Thymus (tissue), 11 donors: Measurements from ENCODE around the gene PHAF1. TPM values are rescaled to one million over a fixed set of nuclear protein-coding genes. Genes with fewer than 3 reads are reported as not detected.

Experiments
- DNase-seq, 9 donors: peaks; one replicate each; pipeline ENCODE4 v3.0.0-alpha.2; 2013; ENCODE audit warnings: low spot score in 9 of 9, low read depth in 6 of 9, missing footprints in 1 of 9
- H3K27ac ChIP-seq, 2 donors: one replicate each; pipeline ENCODE4 v1.5.1; 2013; ENCODE audit warnings: control low read depth in 1 of 2, low read depth in 1 of 2, low read length in 1 of 2, mild to moderate bottlenecking in 1 of 2, moderate library complexity in 1 of 2
- H3K27me3 ChIP-seq, 2 donors: one replicate each; pipeline ENCODE4 v1.5.1; 2013; ENCODE audit warnings: low read length in 1 of 2; ENCODE audit not compliant: control insufficient read depth in 2 of 2, insufficient read depth in 1 of 2
- H3K36me3 ChIP-seq, 2 donors: one replicate each; pipeline ENCODE4 v1.5.1; 2013; ENCODE audit warnings: low read length in 1 of 2, mild to moderate bottlenecking in 1 of 2, moderate library complexity in 1 of 2; ENCODE audit not compliant: control insufficient read depth in 2 of 2, insufficient read depth in 2 of 2
- H3K4me1 ChIP-seq, 2 donors: one replicate each; pipeline ENCODE4 v1.5.1; 2013; ENCODE audit warnings: low read length in 2 of 2; ENCODE audit not compliant: control insufficient read depth in 2 of 2, insufficient read depth in 2 of 2
- H3K4me3 ChIP-seq, 2 donors: one replicate each; pipeline ENCODE4 v1.5.1; 2013; ENCODE audit warnings: low read length in 2 of 2, control low read depth in 1 of 2, mild to moderate bottlenecking in 1 of 2
- H3K9me3 ChIP-seq, 2 donors: one replicate each; pipeline ENCODE4 v1.5.1; 2013; ENCODE audit warnings: low read length in 1 of 2, mild to moderate bottlenecking in 1 of 2; ENCODE audit not compliant: control insufficient read depth in 2 of 2, insufficient read depth in 1 of 2
- WGBS: extraction: QIAGEN DNeasy Blood & Tissue Kit; methylation state at CpG from one replicate; pipeline ENCODE4 v1.1.7; 2013; 5-methylcytosine and 5-hydroxymethylcytosine counted together
- polyA plus RNA-seq: library from polyadenylated mRNA; stranded (reverse); fragments of 200-250 nt; gene quantifications from one replicate; pipeline ENCODE4 v1.2.3, GENCODE V29; 2013
- total RNA-seq: library from RNA; stranded (reverse); fragments of 120-200 nt; gene quantifications from one replicate; pipeline ENCODE4 v1.2.4, GENCODE V29; 2013
- donor health status: healthy.

The PHAF1 gene
- total and polyA plus RNA-seq, 2 donors, result 7.7 to 12.0 TPM

GRCh38 chr16:67100569-67101310, 9.0 kb upstream of the PHAF1 start:
- H3K9me3 ChIP-seq, result no peaks in the 10 kb centered on the region
- no peaks in the 10 kb centered on the region for H3K27me3 ChIP-seq
- H3K4me1 ChIP-seq, result no peaks in the 10 kb centered on the region
- no peak overlapping the region for H3K4me3 ChIP-seq
- WGBS, result 99% methylated on average over 1 of the region's 1 CpG
- no peak overlapping the region for H3K27ac ChIP-seq
- H3K36me3 ChIP-seq, result peaks cover 4 to 11% of the 10 kb centered on the region in 2 donors
- DNase-seq, result peak in 7 of 9 donors; percentile 10 to 52 (median 16)

DNA sequence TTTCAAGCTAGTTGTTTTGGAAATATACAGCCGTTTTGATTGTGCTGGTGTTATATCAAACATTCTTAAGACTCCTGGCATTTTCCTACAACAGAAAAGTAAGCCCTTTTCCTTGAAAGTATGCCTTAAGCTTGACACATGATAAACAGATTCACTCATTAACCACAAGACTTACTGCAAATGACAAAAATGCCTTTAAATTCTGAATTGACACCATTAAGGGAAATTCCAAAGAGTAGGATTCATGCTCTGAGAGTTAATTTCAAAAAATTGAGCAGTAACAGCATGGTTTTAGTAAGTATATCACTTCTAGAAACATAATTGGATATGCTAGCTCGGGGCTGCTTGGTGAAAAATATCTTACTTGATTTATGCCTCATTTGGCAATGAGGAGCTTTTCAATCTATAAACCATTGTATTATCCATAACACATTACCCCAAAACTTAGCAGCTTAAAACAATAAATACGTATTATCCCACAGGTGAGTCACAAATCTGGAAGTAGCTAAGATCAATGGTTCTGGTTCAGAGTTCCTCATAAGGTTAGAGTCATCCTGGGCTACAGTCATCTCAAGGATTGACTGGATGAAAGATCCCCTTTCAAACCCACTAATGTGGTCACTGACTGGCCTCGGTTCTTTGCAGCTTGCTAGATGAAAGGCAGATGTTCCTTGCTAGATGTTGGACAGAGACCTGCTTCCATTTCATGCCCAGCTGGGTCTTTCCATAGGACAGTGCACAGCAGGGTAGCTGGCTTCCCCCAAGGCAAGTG, 8.2 kb upstream of the PHAF1 start:
- H3K36me3 ChIP-seq, result peaks cover 4 to 11% of the 10 kb centered on the region in 2 donors
- H3K27me3 ChIP-seq, result no peaks in the 10 kb centered on the region
- H3K4me1 ChIP-seq, result no peaks in the 10 kb centered on the region
- no peak overlapping the region for H3K27ac ChIP-seq
- DNase-seq, result no peak
- H3K4me3 ChIP-seq, result no peak overlapping the region
- WGBS, result 98% methylated on average over 4 of the region's 4 CpGs
- H3K9me3 ChIP-seq, result no peaks in the 10 kb centered on the region

DNA sequence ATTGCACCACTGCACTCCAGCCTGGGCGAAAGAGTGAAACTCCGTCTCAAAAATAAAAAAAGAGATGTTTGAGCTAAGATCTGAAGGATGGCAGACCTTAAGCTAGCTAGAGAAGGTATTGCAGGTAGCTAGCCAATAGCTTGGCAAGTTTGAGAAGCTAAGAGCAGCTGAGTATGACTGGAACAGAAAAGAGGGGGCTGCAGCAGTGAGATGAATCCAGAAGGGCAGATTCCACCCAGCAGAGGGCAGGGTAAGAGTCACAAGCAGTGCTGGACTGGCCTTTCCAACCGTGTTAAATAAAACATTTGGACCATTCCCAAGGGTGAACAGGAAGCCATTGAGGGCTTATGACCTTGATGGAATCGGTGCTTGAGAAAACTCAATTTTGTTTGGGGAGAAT, 5.7 kb upstream of the PHAF1 start:
- 77% methylated on average over 4 of the region's 4 CpGs for WGBS
- no peak overlapping the region for H3K27ac ChIP-seq

GRCh38 chr16:67104845-67105244, 4.9 kb upstream of the PHAF1 start:
- 95% methylated on average over 6 of the region's 6 CpGs for WGBS
- H3K27ac ChIP-seq, result no peak overlapping the region

More for the DNA sequence above, 5.7 kb upstream of the PHAF1 start:
- DNase-seq, result no peak
- Histone ChIP-seq H3K36me3 (peaks cover 4 to 7% of the 10 kb centered on the region in 2 donors), H3K27me3 (no peaks in the 10 kb centered on the region), H3K9me3 (no peaks in the 10 kb centered on the region), H3K4me3 (no peak overlapping the region), H3K4me1 (peaks cover 0 to 2% of the 10 kb centered on the region in 2 donors)

DNA sequence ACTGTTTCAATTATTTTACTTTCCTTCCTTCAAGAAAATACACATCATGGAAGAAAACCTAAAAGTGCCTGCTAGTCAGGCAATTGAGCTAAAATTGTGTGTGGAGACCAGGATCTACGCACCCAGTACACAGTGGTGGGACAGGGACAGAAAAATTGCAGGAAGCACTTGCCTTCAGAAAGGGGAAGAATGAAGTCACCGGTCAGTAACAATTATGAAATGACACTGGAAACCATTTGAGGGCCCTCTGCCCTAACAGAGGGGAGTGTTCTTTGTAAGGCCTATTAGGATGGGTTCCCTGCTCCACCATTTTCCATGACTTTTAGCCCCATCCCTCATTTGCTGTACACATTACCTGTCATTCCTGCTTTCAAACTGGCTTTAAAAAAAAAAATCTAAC, 4.5 kb upstream of the PHAF1 start:
- Histone ChIP-seq H3K9me3 (no peaks in the 10 kb centered on the region), H3K4me1 (peaks cover 0 to 7% of the 10 kb centered on the region in 2 donors), H3K27me3 (no peaks in the 10 kb centered on the region), H3K4me3 (no peak overlapping the region), H3K27ac (no peak overlapping the region), H3K36me3 (peaks cover 4% of the 10 kb centered on the region in 2 donors)
- WGBS, result 78% methylated on average over 2 of the region's 2 CpGs
- DNase-seq, result no peak

More at GRCh38 chr16:67104845-67105244, 4.9 kb upstream of the PHAF1 start:
- Histone ChIP-seq H3K4me3 (no peak overlapping the region), H3K9me3 (no peaks in the 10 kb centered on the region), H3K4me1 (peaks cover 0 to 6% of the 10 kb centered on the region in 2 donors), H3K36me3 (peaks cover 4 to 7% of the 10 kb centered on the region in 2 donors), H3K27me3 (no peaks in the 10 kb centered on the region)
- DNase-seq, result peak in 1 of 9 donors; percentile 10

- WGBS, result 90% methylated on average over 5 of the region's 5 CpGs
- DNase-seq, result no peak
- Histone ChIP-seq H3K27ac (no peak overlapping the region), H3K4me1 (peaks cover 4 to 14% of the 10 kb centered on the region in 2 donors), H3K4me3 (no peak overlapping the region), H3K36me3 (peaks cover 0 to 4% of the 10 kb centered on the region in 2 donors), H3K9me3 (no peaks in the 10 kb centered on the region), H3K27me3 (no peaks in the 10 kb centered on the region)
Measured at GRCh38 chr16:67105881-67106280, 3.9 kb upstream of the PHAF1 start.

DNA sequence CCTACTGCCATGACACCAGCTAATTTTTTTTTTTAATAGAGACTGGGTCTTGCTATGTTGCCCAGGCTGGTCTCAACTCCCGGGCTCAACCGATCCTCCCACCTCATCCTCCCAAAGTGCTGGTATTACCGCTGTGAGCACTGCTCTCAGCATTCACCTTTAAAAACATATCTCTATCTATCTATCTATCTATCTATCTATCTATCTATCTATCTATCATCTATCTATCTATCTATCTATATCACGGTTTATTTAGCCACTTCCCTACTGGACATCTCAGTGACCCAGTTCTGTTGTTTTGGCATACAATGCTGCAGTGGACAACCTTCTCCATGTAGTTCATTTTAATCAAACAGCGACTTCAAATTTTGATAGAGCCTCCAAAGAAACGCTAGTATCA, 1.3 kb upstream of the PHAF1 start:
- DNase-seq, result no peak
- H3K9me3 ChIP-seq, result no peaks in the 10 kb centered on the region
- WGBS, result 98% methylated on average over 6 of the region's 6 CpGs
- H3K4me3 ChIP-seq, result no peak overlapping the region
- peaks cover 9 to 18% of the 10 kb centered on the region in 2 donors for H3K4me1 ChIP-seq
- no peak overlapping the region for H3K27ac ChIP-seq
- H3K27me3 ChIP-seq, result no peaks in the 10 kb centered on the region
- H3K36me3 ChIP-seq, result peaks cover 0 to 3% of the 10 kb centered on the region in 2 donors

DNA sequence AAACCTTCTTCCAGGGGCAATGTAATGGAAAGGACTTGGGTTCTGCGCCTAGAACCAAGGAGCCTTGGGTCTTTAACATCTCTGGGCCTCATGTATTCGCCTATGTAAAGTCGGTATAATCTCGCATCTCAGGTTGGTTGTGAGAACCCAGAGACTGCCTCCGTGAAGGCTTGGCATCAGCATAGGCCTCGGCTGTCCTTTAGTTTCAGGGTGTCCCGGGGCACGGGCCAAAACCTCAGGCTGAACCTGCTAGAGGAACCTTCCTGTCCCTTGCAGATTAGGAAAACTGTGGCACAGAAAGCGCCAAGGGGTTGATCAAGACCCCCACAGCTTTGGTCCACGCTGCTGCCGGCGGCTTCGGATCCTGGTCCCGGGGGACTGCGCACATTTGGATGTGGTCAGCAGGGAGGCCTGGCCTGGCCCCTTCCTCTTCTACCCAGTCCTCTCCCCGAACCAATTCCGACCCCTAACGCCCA, 772 bp upstream of the PHAF1 start:
- Histone ChIP-seq H3K27me3 (no peaks in the 10 kb centered on the region), H3K4me1 (peaks cover 9 to 18% of the 10 kb centered on the region in 2 donors), H3K9me3 (no peaks in the 10 kb centered on the region), H3K27ac (peak overlapping the region in 1 of 2 donors; percentile 71), H3K4me3 (peak overlapping the region; percentile 79 to 91), H3K36me3 (peaks cover 0 to 3% of the 10 kb centered on the region in 2 donors)
- no peak for DNase-seq
- 92% methylated on average over 18 of the region's 18 CpGs for WGBS

DNA sequence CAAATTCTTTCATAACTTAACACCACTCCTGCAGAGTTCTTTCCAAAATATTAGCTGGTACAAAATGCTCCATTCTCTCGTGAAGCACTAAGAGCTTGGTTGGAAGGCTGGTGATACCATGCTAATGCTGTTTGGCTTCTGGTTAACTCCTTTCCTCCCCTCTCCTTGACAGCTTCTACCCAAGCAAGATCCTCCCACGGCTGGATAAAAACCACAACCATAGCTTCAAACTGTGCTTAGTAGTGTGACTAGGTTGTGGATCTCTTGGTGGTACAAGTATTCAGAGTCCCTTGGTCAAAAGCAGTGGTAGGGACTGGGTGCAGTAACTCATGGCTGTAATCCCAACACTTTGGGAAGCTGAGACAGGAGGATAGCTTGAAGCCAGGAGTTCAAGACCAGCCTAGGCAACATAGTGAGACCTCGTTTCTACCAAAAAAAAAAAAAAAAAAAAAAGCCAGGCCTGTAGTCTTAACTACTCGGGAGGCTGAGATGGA, 2.3 kb downstream of the PHAF1 start:
- Histone ChIP-seq H3K36me3 (peaks cover 0 to 8% of the 10 kb centered on the region in 2 donors), H3K27ac (no peak overlapping the region), H3K4me1 (peaks cover 9 to 18% of the 10 kb centered on the region in 2 donors), H3K27me3 (no peaks in the 10 kb centered on the region), H3K9me3 (no peaks in the 10 kb centered on the region), H3K4me3 (no peak overlapping the region)
- DNase-seq, result no peak
- 81% methylated on average over 4 of the region's 4 CpGs for WGBS
